ENCODE data around the gene TMEM30A.

- TF ChIP-seq CTCF (conservative IDR thresholded peaks at IDR 0.05 in 1 of 2, IDR thresholded peaks at IDR 0.05 in 1 of 2; ENCODE audit: extremely low read depth in 1 of 2, insufficient read depth in 1 of 2, low read depth in 1 of 2, low read length in 2 of 2) (no peak), EZH2 (IDR thresholded peaks at IDR 0.05; ENCODE audit: borderline replicate concordance, low read length) (no peak)
These were observed 38.2 kb downstream of the TMEM30A start for GRCh38 chr6:75246386-75246785.

Measured in mammary epithelial cell (primary cell).